A673 (cell line): ENCODE data around the gene ARF4. TPM values are rescaled to one million over a fixed set of nuclear protein-coding genes. Genes with fewer than 3 reads are reported as not detected.

ENCODE experiments used
- BruUV-seq: library from RNA; stranded (reverse); fragments of 400-500 nt; replicated peaks from 2 replicates; lab custom pipeline; 2021; lab: Mats Ljungman, UMichigan
- CTCF ChIA-PET: fragments of 300-600 bp; sonication (Branson Sonifier 250); formaldehyde crosslinking; loops from one replicate; lab custom pipeline; 2022; ENCODE audit warnings: antibody characterized with exemption; lab: Charles Lee
- POLR2A ChIA-PET: fragments of 300-600 bp; sonication (Branson Sonifier 250); formaldehyde crosslinking; loops from one replicate; lab custom pipeline; 2022; ENCODE audit warnings: antibody characterized with exemption; ENCODE audit not compliant: low non-redundant PET; lab: Charles Lee
- DNase-seq: peaks from one replicate; pipeline ENCODE4 v3.0.0-alpha.2; 2015; ENCODE audit warnings: low spot score
- H3K27ac ChIP-seq: fragments of 200-600 bp; sonication (generic); 2 replicates; pipeline ENCODE4 v1.5.1; 2016; ENCODE audit warnings: mixed run types, low read depth, mild to moderate bottlenecking, mixed read lengths, antibody characterized with exemption, low read length; ENCODE audit not compliant: poor library complexity, severe bottlenecking
- H3K27me3 ChIP-seq: fragments of 200-600 bp; sonication (generic); replicated peaks from 2 replicates; pipeline ENCODE4 v1.6.1; 2017; ENCODE audit warnings: mixed run types, low read depth, mild to moderate bottlenecking, mixed read lengths, antibody characterized with exemption, low read length; ENCODE audit not compliant: insufficient read depth, poor library complexity
- H3K36me3 ChIP-seq: fragments of 200-600 bp; sonication (generic); 2 replicates; pipeline ENCODE4 v1.6.1; 2016; ENCODE audit warnings: mixed run types, mild to moderate bottlenecking, mixed read lengths, antibody characterized with exemption, low read length; ENCODE audit not compliant: insufficient read depth, poor library complexity, severe bottlenecking
- H3K4me1 ChIP-seq: fragments of 200-600 bp; sonication (generic); 2 replicates; pipeline ENCODE4 v1.6.1; 2017; ENCODE audit warnings: mixed run types, mild to moderate bottlenecking, mixed read lengths, antibody characterized with exemption, low read length; ENCODE audit not compliant: insufficient read depth, poor library complexity, severe bottlenecking
- H3K4me3 ChIP-seq: fragments of 200-600 bp; sonication (generic); 2 replicates; pipeline ENCODE4 v1.5.1; 2016; ENCODE audit warnings: low read depth, mixed run types, mild to moderate bottlenecking, mixed read lengths, low read length; ENCODE audit not compliant: poor library complexity, severe bottlenecking
- H3K9me3 ChIP-seq: fragments of 200-600 bp; sonication (generic); 2 replicates; pipeline ENCODE4 v1.6.1; 2016; ENCODE audit warnings: mixed run types, low read depth, mild to moderate bottlenecking, mixed read lengths, antibody characterized with exemption, low read length; ENCODE audit not compliant: poor library complexity, severe bottlenecking
- CTCF ChIP-seq: fragments of 300-800, 200-600 bp; sonication (generic); conservative IDR thresholded peaks from 2 replicates; pipeline ENCODE4 v1.5.1; 2017; ENCODE audit warnings: low read depth, mild to moderate bottlenecking, antibody characterized with exemption, low read length, moderate library complexity, mixed read lengths
- EZH2 ChIP-seq: fragments of 200-600 bp; sonication (generic); IDR thresholded peaks from 2 replicates; pipeline ENCODE4 v1.6.1; 2017; ENCODE audit warnings: borderline replicate concordance, low read depth, mild to moderate bottlenecking, mixed read lengths, antibody characterized with exemption, low read length; ENCODE audit not compliant: poor library complexity, severe bottlenecking
- intact Hi-C: fragments of 100-400 bp; cut with micrococcal nuclease; formaldehyde crosslinking; loops from one replicate; pipeline ENCODE4 v1.10.0; 2022; ENCODE audit not compliant: unreplicated experiment
- total RNA-seq: library from RNA; stranded (reverse); gene quantifications from 2 replicates; pipeline ENCODE4 v1.2.3, GENCODE V29; 2021

ARF4 gene
- total RNA-seq, 1 experiment from 2014 or later: 82.2 TPM

- Histone ChIP-seq H3K27ac (no peak overlapping the region), H3K36me3 (no peaks in the 10 kb centered on the region), H3K4me1 (no peaks in the 10 kb centered on the region), H3K4me3 (no peak overlapping the region), H3K9me3 (no peaks in the 10 kb centered on the region), H3K27me3 (no peaks in the 10 kb centered on the region)
- intact Hi-C loops: no loop called here
- no peak for TF ChIP-seq EZH2
- no peak for TF ChIP-seq CTCF
- no TSS peak for BruUV-seq
- DNase-seq: no peak
- ChIA-PET POLR2A (no interaction called here), CTCF (no interaction called here)
These were observed 3.0 kb downstream of the ARF4 start for GRCh38 chr3:57594144-57594543.

GRCh38 chr3:57592306-57592705, 4.8 kb downstream of the ARF4 start:
- TF ChIP-seq EZH2 (no peak), CTCF (no peak)
- intact Hi-C loops: no loop called here
- CTCF ChIA-PET: no interaction called here
- H3K4me1 ChIP-seq: no peaks in the 10 kb centered on the region
- H3K27me3 ChIP-seq: no peaks in the 10 kb centered on the region
- DNase-seq: no peak
- H3K27ac ChIP-seq: no peak overlapping the region
- no TSS peak for BruUV-seq
- no peaks in the 10 kb centered on the region for H3K36me3 ChIP-seq
- H3K4me3 ChIP-seq: no peak overlapping the region
- POLR2A ChIA-PET: no interaction called here
- no peaks in the 10 kb centered on the region for H3K9me3 ChIP-seq

GRCh38 chr3:57587905-57588304, 9.2 kb downstream of the ARF4 start:
- no peak for DNase-seq
- no peak for TF ChIP-seq CTCF
- TF ChIP-seq EZH2: no peak
- ChIA-PET CTCF (no interaction called here), POLR2A (no interaction called here)
- BruUV-seq: no TSS peak
- Histone ChIP-seq H3K4me1 (no peaks in the 10 kb centered on the region), H3K27me3 (no peaks in the 10 kb centered on the region), H3K9me3 (no peaks in the 10 kb centered on the region), H3K27ac (no peak overlapping the region), H3K36me3 (peaks cover 3% of the 10 kb centered on the region), H3K4me3 (no peak overlapping the region)
- intact Hi-C loops: no loop called here
